Osteocyte (in vitro differentiated cells): Measurements from ENCODE around the gene PHKB. TPM values are rescaled to one million over a fixed set of nuclear protein-coding genes. Genes with fewer than 3 reads are reported as not detected.

Experiments
- DNase-seq: peaks from one replicate; pipeline ENCODE4 v3.0.0; 2021; ENCODE audit warnings: mixed read lengths; ENCODE audit not compliant: unreplicated experiment; ENCODE audit errors: extremely low spot score
- H3K27ac Mint-ChIP-seq: one replicate; pipeline ENCODE4 v1.8.0; 2021; ENCODE audit warnings: mild to moderate bottlenecking, mixed read lengths; ENCODE audit not compliant: unreplicated experiment
- H3K27me3 Mint-ChIP-seq: one replicate; pipeline ENCODE4 v1.8.0; 2021; ENCODE audit warnings: mixed read lengths; ENCODE audit not compliant: unreplicated experiment
- H3K36me3 Mint-ChIP-seq: one replicate; pipeline ENCODE4 v1.8.0; 2021; ENCODE audit warnings: mixed read lengths; ENCODE audit not compliant: unreplicated experiment
- H3K4me1 Mint-ChIP-seq: one replicate; pipeline ENCODE4 v1.8.0; 2021; ENCODE audit warnings: mixed read lengths; ENCODE audit not compliant: unreplicated experiment
- H3K4me3 Mint-ChIP-seq: one replicate; pipeline ENCODE4 v1.8.0; 2021; ENCODE audit warnings: mild to moderate bottlenecking, moderate library complexity, mixed read lengths; ENCODE audit not compliant: unreplicated experiment
- H3K9me3 Mint-ChIP-seq: one replicate; pipeline ENCODE4 v1.8.0; 2021; ENCODE audit warnings: mixed read lengths; ENCODE audit not compliant: unreplicated experiment
- CTCF ChIP-seq: fragments of 200-600 bp; sonication (generic); IDR thresholded peaks from 2 replicates; pipeline ENCODE4 v1.5.0; 2021; ENCODE audit warnings: antibody characterized with exemption, mild to moderate bottlenecking, moderate library complexity
- total RNA-seq: library from RNA; stranded (reverse); gene quantifications from 2 replicates; pipeline ENCODE4 v1.2.1, GENCODE V29; 2021

Gene PHKB
- total RNA-seq, 1 donor from 2014 or later, result 64.3 TPM

- no peak for TF ChIP-seq CTCF
- Mint-ChIP-seq H3K4me3 (no peak overlapping the region), H3K27me3 (no peaks in the 10 kb centered on the region), H3K27ac (no peak overlapping the region), H3K9me3 (no peaks in the 10 kb centered on the region), H3K36me3 (no peaks in the 10 kb centered on the region), H3K4me1 (peaks cover 22% of the 10 kb centered on the region)
- DNase-seq, result no peak
These were observed 270.1 kb downstream of the PHKB start for GRCh38 chr16:47731252-47731651.

GRCh38 chr16:47732122-47732521, 271.0 kb downstream of the PHKB start:
- Mint-ChIP-seq H3K27me3 (no peaks in the 10 kb centered on the region), H3K4me1 (peaks cover 22% of the 10 kb centered on the region), H3K9me3 (no peaks in the 10 kb centered on the region), H3K4me3 (no peak overlapping the region), H3K27ac (no peak overlapping the region), H3K36me3 (no peaks in the 10 kb centered on the region)
- no peak for TF ChIP-seq CTCF
- no peak for DNase-seq

GRCh38 chr16:47732523-47733111, 271.5 kb downstream of the PHKB start:
- Mint-ChIP-seq H3K27ac (peak overlapping the region; percentile 45), H3K4me3 (peak overlapping the region; percentile 20), H3K27me3 (no peaks in the 10 kb centered on the region), H3K36me3 (no peaks in the 10 kb centered on the region), H3K4me1 (peaks cover 22% of the 10 kb centered on the region), H3K9me3 (no peaks in the 10 kb centered on the region)
- DNase-seq, result no peak
- TF ChIP-seq CTCF, result no peak

- no peaks in the 10 kb centered on the region for H3K27me3 Mint-ChIP-seq
These were observed 273.1 kb downstream of the PHKB start for GRCh38 chr16:47734081-47734857.

More at GRCh38 chr16:47734081-47734857, 273.1 kb downstream of the PHKB start:
- no peak for TF ChIP-seq CTCF
- Mint-ChIP-seq H3K36me3 (no peaks in the 10 kb centered on the region), H3K27ac (no peak overlapping the region), H3K4me1 (peaks cover 22% of the 10 kb centered on the region), H3K9me3 (peaks cover 5% of the 10 kb centered on the region), H3K4me3 (no peak overlapping the region)
- DNase-seq, result no peak
